OCI-LY3 (cell line): ENCODE results near the gene SLC25A18.

Experiments used
- EZH2phosphoT487 ChIP-seq: fragments of 200-600 bp; shearing (Covaris generic); IDR thresholded peaks from 2 replicates; pipeline ENCODE4 v1.6.1; 2018; ENCODE audit warnings: antibody characterized with exemption, mixed run types, low read depth
- TF ChIP-seq, protein P1 (sequence below): fragments of 200-600, 300-600 bp; sonication (generic); IDR thresholded peaks from 2 replicates; pipeline ENCODE4 v1.5.1; 2014; ENCODE audit warnings: antibody characterized with exemption, low read length, low read depth

DNA sequence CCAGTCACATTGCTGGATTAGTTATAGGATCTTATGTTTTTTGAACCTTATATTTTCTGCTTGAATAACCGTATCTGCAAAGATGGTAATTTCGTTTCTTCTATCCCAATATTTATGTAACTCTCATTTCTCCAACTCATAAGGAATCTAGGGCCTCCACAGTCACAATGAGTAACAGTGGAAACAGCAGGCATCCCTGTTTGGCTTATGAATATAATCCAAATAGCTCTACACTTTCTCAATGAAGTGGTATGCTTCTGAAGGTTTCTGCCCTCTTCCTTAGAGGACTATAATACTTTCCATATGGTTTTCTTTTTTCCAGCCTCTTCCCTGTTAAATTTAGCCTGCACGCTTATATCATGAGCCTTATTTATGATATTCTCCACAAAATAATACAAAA lies 48.8 kb downstream of the SLC25A18 start:
- TF ChIP-seq, protein P1, sequence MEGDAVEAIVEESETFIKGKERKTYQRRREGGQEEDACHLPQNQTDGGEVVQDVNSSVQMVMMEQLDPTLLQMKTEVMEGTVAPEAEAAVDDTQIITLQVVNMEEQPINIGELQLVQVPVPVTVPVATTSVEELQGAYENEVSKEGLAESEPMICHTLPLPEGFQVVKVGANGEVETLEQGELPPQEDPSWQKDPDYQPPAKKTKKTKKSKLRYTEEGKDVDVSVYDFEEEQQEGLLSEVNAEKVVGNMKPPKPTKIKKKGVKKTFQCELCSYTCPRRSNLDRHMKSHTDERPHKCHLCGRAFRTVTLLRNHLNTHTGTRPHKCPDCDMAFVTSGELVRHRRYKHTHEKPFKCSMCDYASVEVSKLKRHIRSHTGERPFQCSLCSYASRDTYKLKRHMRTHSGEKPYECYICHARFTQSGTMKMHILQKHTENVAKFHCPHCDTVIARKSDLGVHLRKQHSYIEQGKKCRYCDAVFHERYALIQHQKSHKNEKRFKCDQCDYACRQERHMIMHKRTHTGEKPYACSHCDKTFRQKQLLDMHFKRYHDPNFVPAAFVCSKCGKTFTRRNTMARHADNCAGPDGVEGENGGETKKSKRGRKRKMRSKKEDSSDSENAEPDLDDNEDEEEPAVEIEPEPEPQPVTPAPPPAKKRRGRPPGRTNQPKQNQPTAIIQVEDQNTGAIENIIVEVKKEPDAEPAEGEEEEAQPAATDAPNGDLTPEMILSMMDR: no peak
- TF ChIP-seq EZH2phosphoT487: no peak
